ENCODE measurements around the gene STK31.

STK31 gene, protein sequence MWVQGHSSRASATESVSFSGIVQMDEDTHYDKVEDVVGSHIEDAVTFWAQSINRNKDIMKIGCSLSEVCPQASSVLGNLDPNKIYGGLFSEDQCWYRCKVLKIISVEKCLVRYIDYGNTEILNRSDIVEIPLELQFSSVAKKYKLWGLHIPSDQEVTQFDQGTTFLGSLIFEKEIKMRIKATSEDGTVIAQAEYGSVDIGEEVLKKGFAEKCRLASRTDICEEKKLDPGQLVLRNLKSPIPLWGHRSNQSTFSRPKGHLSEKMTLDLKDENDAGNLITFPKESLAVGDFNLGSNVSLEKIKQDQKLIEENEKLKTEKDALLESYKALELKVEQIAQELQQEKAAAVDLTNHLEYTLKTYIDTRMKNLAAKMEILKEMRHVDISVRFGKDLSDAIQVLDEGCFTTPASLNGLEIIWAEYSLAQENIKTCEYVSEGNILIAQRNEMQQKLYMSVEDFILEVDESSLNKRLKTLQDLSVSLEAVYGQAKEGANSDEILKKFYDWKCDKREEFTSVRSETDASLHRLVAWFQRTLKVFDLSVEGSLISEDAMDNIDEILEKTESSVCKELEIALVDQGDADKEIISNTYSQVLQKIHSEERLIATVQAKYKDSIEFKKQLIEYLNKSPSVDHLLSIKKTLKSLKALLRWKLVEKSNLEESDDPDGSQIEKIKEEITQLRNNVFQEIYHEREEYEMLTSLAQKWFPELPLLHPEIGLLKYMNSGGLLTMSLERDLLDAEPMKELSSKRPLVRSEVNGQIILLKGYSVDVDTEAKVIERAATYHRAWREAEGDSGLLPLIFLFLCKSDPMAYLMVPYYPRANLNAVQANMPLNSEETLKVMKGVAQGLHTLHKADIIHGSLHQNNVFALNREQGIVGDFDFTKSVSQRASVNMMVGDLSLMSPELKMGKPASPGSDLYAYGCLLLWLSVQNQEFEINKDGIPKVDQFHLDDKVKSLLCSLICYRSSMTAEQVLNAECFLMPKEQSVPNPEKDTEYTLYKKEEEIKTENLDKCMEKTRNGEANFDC

DNA sequence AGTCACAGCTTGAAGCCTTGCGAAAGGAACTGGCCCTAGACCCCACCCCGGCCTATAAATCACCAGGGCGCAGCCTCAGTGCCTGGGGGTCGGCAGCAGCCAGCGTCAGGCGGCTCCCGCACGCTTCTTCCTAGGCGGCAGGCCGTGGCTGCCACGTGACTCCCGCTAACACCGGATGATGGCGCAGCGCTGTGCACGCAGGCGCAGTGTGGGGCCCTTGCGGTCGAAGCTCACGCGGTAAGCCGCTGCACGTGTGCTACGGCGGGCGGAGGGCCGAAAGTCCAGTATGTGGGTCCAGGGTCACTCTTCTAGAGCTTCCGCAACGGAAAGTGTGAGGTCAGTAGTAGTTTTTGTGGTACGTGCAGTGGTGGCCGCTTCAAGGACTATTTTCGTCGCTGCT lies at the start of gene STK31:
Gene STK31 (plus strand): TSS at position 220 of the 400 bp plus-strand sequence. CDS start 67 bp downstream, at position 287.
- no peak for DNase-seq (ENCODE audit: low spot score)
- TF ChIP-seq, protein P1, sequence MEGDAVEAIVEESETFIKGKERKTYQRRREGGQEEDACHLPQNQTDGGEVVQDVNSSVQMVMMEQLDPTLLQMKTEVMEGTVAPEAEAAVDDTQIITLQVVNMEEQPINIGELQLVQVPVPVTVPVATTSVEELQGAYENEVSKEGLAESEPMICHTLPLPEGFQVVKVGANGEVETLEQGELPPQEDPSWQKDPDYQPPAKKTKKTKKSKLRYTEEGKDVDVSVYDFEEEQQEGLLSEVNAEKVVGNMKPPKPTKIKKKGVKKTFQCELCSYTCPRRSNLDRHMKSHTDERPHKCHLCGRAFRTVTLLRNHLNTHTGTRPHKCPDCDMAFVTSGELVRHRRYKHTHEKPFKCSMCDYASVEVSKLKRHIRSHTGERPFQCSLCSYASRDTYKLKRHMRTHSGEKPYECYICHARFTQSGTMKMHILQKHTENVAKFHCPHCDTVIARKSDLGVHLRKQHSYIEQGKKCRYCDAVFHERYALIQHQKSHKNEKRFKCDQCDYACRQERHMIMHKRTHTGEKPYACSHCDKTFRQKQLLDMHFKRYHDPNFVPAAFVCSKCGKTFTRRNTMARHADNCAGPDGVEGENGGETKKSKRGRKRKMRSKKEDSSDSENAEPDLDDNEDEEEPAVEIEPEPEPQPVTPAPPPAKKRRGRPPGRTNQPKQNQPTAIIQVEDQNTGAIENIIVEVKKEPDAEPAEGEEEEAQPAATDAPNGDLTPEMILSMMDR (IDR thresholded peaks at IDR 0.05; ENCODE audit: extremely low read depth, missing control alignments): no peak

- TF ChIP-seq, protein P1 (IDR thresholded peaks at IDR 0.05; ENCODE audit: extremely low read depth, missing control alignments): no peak
- no peak for DNase-seq (ENCODE audit: low spot score)
Measured at GRCh38 chr7:23661385-23661784, 48.6 kb upstream of the STK31 start.

GRCh38 chr7:23662124-23662983 lies 47.7 kb upstream of the STK31 start:
- TF ChIP-seq, protein P1 (IDR thresholded peaks at IDR 0.05; ENCODE audit: extremely low read depth, missing control alignments): no peak
- DNase-seq (ENCODE audit: low spot score): no peak

DNA sequence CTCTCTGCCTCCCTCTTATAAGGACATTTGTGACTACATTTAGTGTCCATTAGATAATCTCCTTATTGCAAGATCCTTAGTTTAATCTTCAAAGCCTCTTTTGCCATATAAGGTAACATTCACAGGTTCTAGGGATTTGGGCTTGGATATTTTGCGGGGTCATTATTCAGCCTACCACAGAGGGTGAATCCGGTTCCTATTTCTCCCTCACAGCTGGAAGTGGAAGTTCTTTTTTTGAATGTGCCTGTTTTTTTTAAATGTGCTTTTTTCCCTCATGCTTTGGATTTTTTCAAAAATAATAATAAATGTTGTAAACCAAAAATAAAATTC lies 47.1 kb upstream of the STK31 start:
- TF ChIP-seq, protein P1 (IDR thresholded peaks at IDR 0.05; ENCODE audit: extremely low read depth, missing control alignments): no peak
- DNase-seq (ENCODE audit: low spot score): no peak

DNA sequence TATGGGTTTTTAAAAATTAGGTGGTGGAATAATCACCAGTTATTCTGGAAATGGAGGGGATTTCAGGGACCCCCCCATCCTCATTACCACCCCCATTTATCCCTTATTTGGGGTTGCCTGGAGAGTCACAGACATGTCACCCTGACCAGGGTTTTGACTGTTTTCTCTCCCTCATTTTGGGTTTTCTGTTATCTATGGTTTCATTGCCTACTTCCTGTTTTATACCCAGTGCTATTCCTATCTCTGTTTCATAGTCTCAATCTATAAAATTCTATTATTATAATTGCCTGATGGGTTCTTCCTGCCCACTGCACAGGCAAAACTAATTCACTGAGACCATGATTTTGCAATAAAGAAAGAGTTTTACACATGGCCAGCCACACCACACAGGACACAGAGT lies 45.9 kb upstream of the STK31 start:
- TF ChIP-seq, protein P1 (IDR thresholded peaks at IDR 0.05; ENCODE audit: extremely low read depth, missing control alignments): no peak

DNA sequence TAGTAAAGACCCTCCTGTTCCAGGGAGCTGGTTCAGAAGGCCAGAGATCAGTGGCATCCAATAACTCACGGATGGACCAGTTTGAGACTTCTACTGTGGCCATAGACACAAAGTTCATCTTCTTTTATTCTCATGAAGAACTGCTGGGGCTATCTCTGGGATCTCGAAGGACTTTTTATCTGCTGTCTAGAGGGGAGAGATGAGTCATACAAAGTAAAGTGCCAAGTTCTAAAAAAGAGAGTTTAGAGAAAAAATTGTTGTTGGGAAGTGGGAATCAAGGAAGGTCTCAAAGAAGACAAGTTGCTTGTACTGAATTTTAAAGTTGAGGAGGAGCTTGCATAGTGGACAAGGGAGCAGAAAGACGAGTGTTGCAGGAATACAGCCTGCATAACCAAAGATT lies 38.0 kb upstream of the STK31 start:
- TF ChIP-seq, protein P1 (IDR thresholded peaks at IDR 0.05; ENCODE audit: extremely low read depth, missing control alignments): no peak

More for the DNA sequence above, 45.9 kb upstream of the STK31 start:
- no peak for DNase-seq (ENCODE audit: low spot score)

More for the DNA sequence above, 38.0 kb upstream of the STK31 start:
- no peak for DNase-seq (ENCODE audit: low spot score)

Measured in GM20000 (cell line).